ENCODE results near the gene PIP5K1C. TPM values are rescaled to one million over a fixed set of nuclear protein-coding genes. Genes with fewer than 3 reads are reported as not detected.

The PIP5K1C gene
- total and polyA plus RNA-seq, 9 of the 15 experiments (the other 6 are each of a cell fraction or from before 2014, with no cell fraction given) = 0.38 to 22.1 (median 4.1) TPM

DNA sequence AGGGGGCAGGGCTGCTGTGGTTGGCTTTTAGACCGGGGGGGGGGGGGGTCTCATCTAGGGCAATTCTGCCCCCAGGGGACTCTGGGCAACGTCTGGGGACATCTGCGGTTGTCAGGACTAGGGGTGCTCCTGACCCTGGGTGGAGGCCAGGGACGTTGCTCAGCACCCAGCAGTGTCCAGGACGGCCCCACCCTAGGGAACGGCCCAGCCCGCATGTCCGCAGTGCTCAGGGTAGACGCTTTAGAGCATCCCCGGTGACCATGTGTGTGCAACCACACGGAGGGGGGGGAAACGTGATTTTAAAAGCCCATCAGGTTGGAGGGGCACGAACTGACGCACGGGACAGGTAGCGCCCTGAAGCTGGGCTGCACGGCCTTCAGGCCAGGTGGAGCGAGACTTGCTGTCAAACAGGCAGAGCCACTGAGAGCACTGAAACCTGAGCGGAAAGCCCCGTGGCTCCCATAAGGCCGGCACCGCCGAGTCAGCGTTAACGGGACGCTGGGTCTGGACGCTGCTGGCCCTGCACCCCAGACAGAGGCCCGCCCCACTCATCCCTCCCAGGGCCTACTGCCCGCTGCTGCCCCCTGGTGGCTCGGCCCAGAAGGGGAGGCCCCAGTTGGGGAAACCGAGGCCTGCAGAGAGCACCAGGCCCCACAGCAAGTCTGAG, 82.0 kb downstream of the PIP5K1C start (continued):
- TF ChIP-seq TSC22D4 (tag; IDR thresholded peaks at IDR 0.05) = no peak
- no peak for TF ChIP-seq CBX2 (IDR thresholded peaks at IDR 0.05; ENCODE audit: insufficient read depth, low read length, poor library complexity, severe bottlenecking)
- TF ChIP-seq, protein P1, sequence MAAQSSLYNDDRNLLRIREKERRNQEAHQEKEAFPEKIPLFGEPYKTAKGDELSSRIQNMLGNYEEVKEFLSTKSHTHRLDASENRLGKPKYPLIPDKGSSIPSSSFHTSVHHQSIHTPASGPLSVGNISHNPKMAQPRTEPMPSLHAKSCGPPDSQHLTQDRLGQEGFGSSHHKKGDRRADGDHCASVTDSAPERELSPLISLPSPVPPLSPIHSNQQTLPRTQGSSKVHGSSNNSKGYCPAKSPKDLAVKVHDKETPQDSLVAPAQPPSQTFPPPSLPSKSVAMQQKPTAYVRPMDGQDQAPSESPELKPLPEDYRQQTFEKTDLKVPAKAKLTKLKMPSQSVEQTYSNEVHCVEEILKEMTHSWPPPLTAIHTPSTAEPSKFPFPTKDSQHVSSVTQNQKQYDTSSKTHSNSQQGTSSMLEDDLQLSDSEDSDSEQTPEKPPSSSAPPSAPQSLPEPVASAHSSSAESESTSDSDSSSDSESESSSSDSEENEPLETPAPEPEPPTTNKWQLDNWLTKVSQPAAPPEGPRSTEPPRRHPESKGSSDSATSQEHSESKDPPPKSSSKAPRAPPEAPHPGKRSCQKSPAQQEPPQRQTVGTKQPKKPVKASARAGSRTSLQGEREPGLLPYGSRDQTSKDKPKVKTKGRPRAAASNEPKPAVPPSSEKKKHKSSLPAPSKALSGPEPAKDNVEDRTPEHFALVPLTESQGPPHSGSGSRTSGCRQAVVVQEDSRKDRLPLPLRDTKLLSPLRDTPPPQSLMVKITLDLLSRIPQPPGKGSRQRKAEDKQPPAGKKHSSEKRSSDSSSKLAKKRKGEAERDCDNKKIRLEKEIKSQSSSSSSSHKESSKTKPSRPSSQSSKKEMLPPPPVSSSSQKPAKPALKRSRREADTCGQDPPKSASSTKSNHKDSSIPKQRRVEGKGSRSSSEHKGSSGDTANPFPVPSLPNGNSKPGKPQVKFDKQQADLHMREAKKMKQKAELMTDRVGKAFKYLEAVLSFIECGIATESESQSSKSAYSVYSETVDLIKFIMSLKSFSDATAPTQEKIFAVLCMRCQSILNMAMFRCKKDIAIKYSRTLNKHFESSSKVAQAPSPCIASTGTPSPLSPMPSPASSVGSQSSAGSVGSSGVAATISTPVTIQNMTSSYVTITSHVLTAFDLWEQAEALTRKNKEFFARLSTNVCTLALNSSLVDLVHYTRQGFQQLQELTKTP (IDR thresholded peaks at IDR 0.05; ENCODE audit: low read depth in 1 of 2, partially characterized antibody in 2 of 2) = no peak
- TF ChIP-seq HMG20A (CRISPR knock-in tag; conservative IDR thresholded peaks at IDR 0.05) = no peak
- TF ChIP-seq SAFB (IDR thresholded peaks at IDR 0.05; ENCODE audit: borderline replicate concordance, low read depth, low read length) = no peak
- TF ChIP-seq ZKSCAN1 (IDR thresholded peaks at IDR 0.05; ENCODE audit: low read depth, low read length) = no peak
- no peak for TF ChIP-seq PHF8 (IDR thresholded peaks at IDR 0.05; ENCODE audit: borderline replicate concordance, low read length)
- no peak for TF ChIP-seq STAT5B (CRISPR knock-in tag; IDR thresholded peaks at IDR 0.05)
- TF ChIP-seq MYBL2 (IDR thresholded peaks at IDR 0.05; ENCODE audit: low read depth) = no peak
- no peak for TF ChIP-seq MYBL2 (CRISPR knock-in tag; IDR thresholded peaks at IDR 0.05; ENCODE audit: borderline replicate concordance)
- TF ChIP-seq ILF3 (IDR thresholded peaks at IDR 0.05; ENCODE audit: borderline replicate concordance) = no peak
- TF ChIP-seq FIP1L1 (IDR thresholded peaks at IDR 0.05; ENCODE audit: low read depth, low read length, poor library complexity, severe bottlenecking) = peak; percentile 58
- no peak for TF ChIP-seq IRF2 (CRISPR knock-in tag; IDR thresholded peaks at IDR 0.05)
- TF ChIP-seq SLC30A9 (CRISPR knock-in tag; IDR thresholded peaks at IDR 0.05) = no peak
- TF ChIP-seq NRF1 (conservative IDR thresholded peaks at IDR 0.05 in 1 of 2, IDR thresholded peaks at IDR 0.05 in 1 of 2) = no peak
- no peak for TF ChIP-seq ZNF212 (CRISPR knock-in tag; IDR thresholded peaks at IDR 0.05)
- TF ChIP-seq, protein P2, sequence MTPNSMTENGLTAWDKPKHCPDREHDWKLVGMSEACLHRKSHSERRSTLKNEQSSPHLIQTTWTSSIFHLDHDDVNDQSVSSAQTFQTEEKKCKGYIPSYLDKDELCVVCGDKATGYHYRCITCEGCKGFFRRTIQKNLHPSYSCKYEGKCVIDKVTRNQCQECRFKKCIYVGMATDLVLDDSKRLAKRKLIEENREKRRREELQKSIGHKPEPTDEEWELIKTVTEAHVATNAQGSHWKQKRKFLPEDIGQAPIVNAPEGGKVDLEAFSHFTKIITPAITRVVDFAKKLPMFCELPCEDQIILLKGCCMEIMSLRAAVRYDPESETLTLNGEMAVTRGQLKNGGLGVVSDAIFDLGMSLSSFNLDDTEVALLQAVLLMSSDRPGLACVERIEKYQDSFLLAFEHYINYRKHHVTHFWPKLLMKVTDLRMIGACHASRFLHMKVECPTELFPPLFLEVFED (CRISPR knock-in tag; conservative IDR thresholded peaks at IDR 0.05) = no peak
- no peak for TF ChIP-seq MYNN (IDR thresholded peaks at IDR 0.05)
- TF ChIP-seq MYNN (CRISPR knock-in tag; IDR thresholded peaks at IDR 0.05) = no peak
- no peak for TF ChIP-seq MECOM (CRISPR knock-in tag; IDR thresholded peaks at IDR 0.05)
- TF ChIP-seq, protein P3, sequence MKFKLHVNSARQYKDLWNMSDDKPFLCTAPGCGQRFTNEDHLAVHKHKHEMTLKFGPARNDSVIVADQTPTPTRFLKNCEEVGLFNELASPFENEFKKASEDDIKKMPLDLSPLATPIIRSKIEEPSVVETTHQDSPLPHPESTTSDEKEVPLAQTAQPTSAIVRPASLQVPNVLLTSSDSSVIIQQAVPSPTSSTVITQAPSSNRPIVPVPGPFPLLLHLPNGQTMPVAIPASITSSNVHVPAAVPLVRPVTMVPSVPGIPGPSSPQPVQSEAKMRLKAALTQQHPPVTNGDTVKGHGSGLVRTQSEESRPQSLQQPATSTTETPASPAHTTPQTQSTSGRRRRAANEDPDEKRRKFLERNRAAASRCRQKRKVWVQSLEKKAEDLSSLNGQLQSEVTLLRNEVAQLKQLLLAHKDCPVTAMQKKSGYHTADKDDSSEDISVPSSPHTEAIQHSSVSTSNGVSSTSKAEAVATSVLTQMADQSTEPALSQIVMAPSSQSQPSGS (CRISPR knock-in tag; IDR thresholded peaks at IDR 0.05) = no peak
- no peak for TF ChIP-seq BRD9 (IDR thresholded peaks at IDR 0.05; ENCODE audit: low read depth, partially characterized antibody)
